Measurements from ENCODE around the gene HEATR3. TPM values are rescaled to one million over a fixed set of nuclear protein-coding genes. Genes with fewer than 3 reads are reported as not detected.

The HEATR3 gene
- total RNA-seq, 1 experiment from 2014 or later: 41.8 TPM

DNA sequence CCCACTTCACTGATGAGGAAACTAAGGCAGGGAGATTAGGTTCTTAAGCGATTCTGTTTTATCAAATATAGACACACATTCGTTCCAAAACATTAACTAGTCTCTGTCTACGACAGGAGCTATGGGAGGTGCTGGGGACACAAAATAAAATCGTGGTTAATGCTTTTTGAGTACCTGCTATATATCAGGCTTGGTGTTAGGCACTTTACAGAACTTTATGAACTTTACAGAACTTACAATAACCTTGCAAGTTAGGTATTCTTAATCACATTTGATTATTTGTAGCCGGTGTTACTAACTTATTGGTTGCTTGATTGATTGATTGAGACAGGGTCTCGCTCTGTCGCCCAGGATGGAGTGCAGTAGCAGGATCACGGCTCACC, 538 bp upstream of the HEATR3 start:
- ChIA-PET POLR2A (ENCODE audit: low non-redundant PET) (no interaction called here), CTCF (interaction anchor here (1.4 kb wide), 1 partner anchor 40 kb away, joined by 6 read pairs; the partner anchor contains the start of gene CNEP1R1)
- no peaks in the 10 kb centered on the region for H3K9me3 ChIP-seq (ENCODE audit: low read depth, low read length, poor library complexity, severe bottlenecking)

DNA sequence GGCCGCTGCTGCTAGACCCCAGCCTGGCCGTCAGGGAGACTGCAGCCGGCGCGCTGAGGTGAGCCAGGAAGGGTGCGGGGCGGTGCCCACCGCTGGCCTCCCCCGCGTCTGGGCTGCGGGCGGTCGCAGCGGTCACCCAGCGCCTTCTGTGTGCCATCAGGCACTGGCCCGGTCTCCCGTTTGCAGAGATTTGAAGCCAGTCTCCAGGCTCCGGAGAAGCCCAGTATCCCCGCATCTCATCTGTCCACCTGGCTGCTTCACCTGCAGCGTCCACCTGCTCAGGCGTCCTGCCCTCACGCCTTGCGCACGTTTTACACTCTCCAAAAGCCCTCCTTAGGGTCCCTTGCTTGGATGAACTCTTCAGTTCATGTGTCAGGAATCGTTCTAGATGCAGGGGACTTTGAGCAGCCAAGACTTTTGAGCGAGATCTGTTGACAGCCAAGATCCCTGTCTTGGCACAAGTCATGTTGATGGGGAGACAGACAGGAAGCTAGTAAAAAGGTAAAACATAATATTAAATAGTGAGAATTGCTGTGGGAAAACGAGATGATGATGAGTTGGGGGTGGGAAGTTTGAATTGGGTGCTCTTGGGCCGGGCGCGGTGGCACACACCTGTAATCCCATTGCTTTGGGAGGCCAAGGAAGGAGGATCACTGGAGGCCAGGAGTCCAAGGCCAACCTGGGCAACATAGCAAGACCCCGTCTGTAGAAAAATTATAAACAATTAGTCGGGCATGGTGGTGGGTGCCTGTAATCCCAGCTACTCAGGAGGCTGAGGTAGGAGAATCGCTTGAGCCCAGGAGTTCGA, 916 bp downstream of the HEATR3 start:
- DNase-seq (ENCODE audit: low spot score): no peak
- Histone ChIP-seq H3K4me1 (ENCODE audit: insufficient read depth, low read length, poor library complexity, severe bottlenecking) (no peaks in the 10 kb centered on the region), H3K4me3 (ENCODE audit: low read depth, low read length, poor library complexity, severe bottlenecking) (peak overlapping the region; percentile 78), H3K27ac (ENCODE audit: low read depth, low read length, poor library complexity, severe bottlenecking) (peak overlapping the region; percentile 94), H3K27me3 (replicated peaks; ENCODE audit: insufficient read depth, low read depth, low read length, poor library complexity) (no peaks in the 10 kb centered on the region), H3K36me3 (ENCODE audit: insufficient read depth, low read length, poor library complexity, severe bottlenecking) (peaks cover 21% of the 10 kb centered on the region), H3K9me3 (ENCODE audit: low read depth, low read length, poor library complexity, severe bottlenecking) (no peaks in the 10 kb centered on the region)
- POLR2A ChIA-PET (ENCODE audit: low non-redundant PET): interaction anchor here (0.5 to 0.8 kb wide), 2 partner anchors 30 to 220 kb away, joined by 3 to 11 read pairs; no protein-coding TSS in a partner anchor
- no peak for TF ChIP-seq CTCF (conservative IDR thresholded peaks at IDR 0.05; ENCODE audit: low read depth, low read length)
- no peak for TF ChIP-seq EZH2 (IDR thresholded peaks at IDR 0.05; ENCODE audit: borderline replicate concordance, low read depth, low read length, poor library complexity, severe bottlenecking)
- BruUV-seq (replicated peaks): TSS peak; percentile 38
- CTCF ChIA-PET: interaction anchor here (0.5 to 2.4 kb wide), 8 partner anchors 28 to 288 kb away, joined by 3 to 29 read pairs (median 6); partner anchors contain the start of gene CNEP1R1
- intact Hi-C loops (cut with micrococcal nuclease; ENCODE audit: unreplicated experiment): loop anchor here (1.0 to 5.0 kb wide), 2 partner anchors 39 to 144 kb away; partner anchors contain the start of gene CNEP1R1

More for the DNA sequence above, 538 bp upstream of the HEATR3 start:
- Histone ChIP-seq H3K27ac (ENCODE audit: low read depth, low read length, poor library complexity, severe bottlenecking) (no peak overlapping the region), H3K36me3 (ENCODE audit: insufficient read depth, low read length, poor library complexity, severe bottlenecking) (peaks cover 12% of the 10 kb centered on the region), H3K4me1 (ENCODE audit: insufficient read depth, low read length, poor library complexity, severe bottlenecking) (no peaks in the 10 kb centered on the region), H3K4me3 (ENCODE audit: low read depth, low read length, poor library complexity, severe bottlenecking) (peak overlapping the region; percentile 78), H3K27me3 (replicated peaks; ENCODE audit: insufficient read depth, low read depth, low read length, poor library complexity) (no peaks in the 10 kb centered on the region)
- intact Hi-C loops (cut with micrococcal nuclease; ENCODE audit: unreplicated experiment): loop anchor here (5.0 kb wide), 1 partner anchor 38 kb away; the partner anchor contains the start of gene CNEP1R1
- TF ChIP-seq EZH2 (IDR thresholded peaks at IDR 0.05; ENCODE audit: borderline replicate concordance, low read depth, low read length, poor library complexity, severe bottlenecking) (no peak), CTCF (conservative IDR thresholded peaks at IDR 0.05; ENCODE audit: low read depth, low read length) (no peak)
- TSS peak; percentile 74 for BruUV-seq (replicated peaks)
- DNase-seq (ENCODE audit: low spot score): no peak

DNA sequence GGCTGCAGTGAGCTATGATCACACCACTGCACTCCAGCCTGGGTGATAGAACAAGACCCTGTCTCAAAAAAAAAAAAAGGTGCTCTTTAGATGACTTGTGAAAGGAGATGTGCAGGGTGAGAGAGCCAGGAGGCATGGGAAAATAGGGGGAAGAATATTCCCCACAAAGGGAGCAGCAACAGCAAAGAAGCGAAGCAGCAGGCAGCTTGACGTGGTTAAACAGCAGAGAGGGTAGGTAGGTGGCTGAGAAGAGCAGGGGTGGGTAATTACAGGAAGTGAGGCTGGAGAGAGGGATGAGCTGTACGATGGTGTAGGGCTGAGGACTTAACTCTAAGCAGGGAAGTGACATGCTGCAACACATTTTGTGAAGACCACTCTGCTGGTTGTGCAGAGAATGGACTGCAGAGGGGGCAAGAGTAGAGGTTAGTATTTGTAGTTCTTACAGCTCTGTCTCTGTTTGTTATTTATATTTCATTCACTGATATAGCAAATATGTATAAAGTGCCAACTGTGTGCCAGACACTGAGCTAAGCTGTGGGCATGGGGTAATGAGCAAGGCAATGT, 1.6 kb downstream of the HEATR3 start:
- POLR2A ChIA-PET (ENCODE audit: low non-redundant PET): interaction anchor here (0.5 to 0.8 kb wide), 2 partner anchors 29 to 221 kb away, joined by 3 to 11 read pairs; no protein-coding TSS in a partner anchor
- H3K4me1 ChIP-seq (ENCODE audit: insufficient read depth, low read length, poor library complexity, severe bottlenecking): no peaks in the 10 kb centered on the region
- BruUV-seq (replicated peaks): no TSS peak
- CTCF ChIA-PET: interaction anchor here (0.5 to 2.4 kb wide), 8 partner anchors 29 to 287 kb away, joined by 3 to 29 read pairs (median 6); partner anchors contain the start of gene CNEP1R1
- no peaks in the 10 kb centered on the region for H3K9me3 ChIP-seq (ENCODE audit: low read depth, low read length, poor library complexity, severe bottlenecking)
- H3K27me3 ChIP-seq (replicated peaks; ENCODE audit: insufficient read depth, low read depth, low read length, poor library complexity): no peaks in the 10 kb centered on the region
- TF ChIP-seq CTCF (conservative IDR thresholded peaks at IDR 0.05; ENCODE audit: low read depth, low read length): peak; percentile 68
- no peak for TF ChIP-seq EZH2 (IDR thresholded peaks at IDR 0.05; ENCODE audit: borderline replicate concordance, low read depth, low read length, poor library complexity, severe bottlenecking)
- intact Hi-C loops (cut with micrococcal nuclease; ENCODE audit: unreplicated experiment): loop anchor here (1.0 to 5.0 kb wide), 2 partner anchors 40 to 143 kb away; partner anchors contain the start of gene CNEP1R1
- H3K4me3 ChIP-seq (ENCODE audit: low read depth, low read length, poor library complexity, severe bottlenecking): peak overlapping the region; percentile 78
- H3K36me3 ChIP-seq (ENCODE audit: insufficient read depth, low read length, poor library complexity, severe bottlenecking): peaks cover 25% of the 10 kb centered on the region
- H3K27ac ChIP-seq (ENCODE audit: low read depth, low read length, poor library complexity, severe bottlenecking): peak overlapping the region; percentile 14
- DNase-seq (ENCODE audit: low spot score): peak; percentile 82
